ENCODE results near the gene UXS1.

GRCh38 chr2:106122157-106122556 is 71.9 kb downstream of the UXS1 start:
- TF ChIP-seq CTCF (IDR thresholded peaks at IDR 0.05; ENCODE audit: low read depth, low read length) (no peak), EZH2phosphoT487 (IDR thresholded peaks at IDR 0.05; ENCODE audit: low read depth) (no peak)
